PC-3 (cell line): ENCODE results near the gene FGD4.

Source experiments
- EZH2 ChIP-seq: fragments of 300-600 bp; sonication (generic); IDR thresholded peaks from one replicate; pipeline ENCODE4 v1.6.1; 2017; ENCODE audit warnings: antibody characterized with exemption, mild to moderate bottlenecking, low read length; ENCODE audit not compliant: unreplicated experiment
- TF ChIP-seq, protein P1 (sequence below): fragments of 300-600 bp; sonication (generic); conservative IDR thresholded peaks from 2 replicates; pipeline ENCODE4 v1.5.1; 2017; ENCODE audit warnings: antibody characterized with exemption, low read depth, mild to moderate bottlenecking, low read length

DNA sequence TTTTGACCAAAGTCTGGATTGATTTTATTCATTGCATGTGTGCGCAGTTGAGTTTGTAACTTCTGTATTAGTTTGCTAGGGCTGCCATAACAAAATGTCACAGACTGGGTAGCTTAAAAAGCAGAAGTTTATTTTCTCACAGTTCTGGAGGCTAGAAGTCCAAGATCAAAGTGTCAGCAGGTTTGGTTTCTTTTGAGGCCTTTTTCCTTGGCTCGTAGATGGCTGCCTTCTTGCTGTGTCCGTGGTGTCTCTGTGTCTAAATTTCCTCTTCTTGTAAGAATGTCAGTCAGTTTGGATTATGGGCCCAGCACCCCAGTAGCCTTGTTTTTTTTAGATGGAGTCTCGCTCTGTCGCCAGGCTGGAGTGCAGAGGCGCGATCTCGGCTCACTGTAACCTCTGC, 291.6 kb downstream of the FGD4 start:
- TF ChIP-seq, protein P1, sequence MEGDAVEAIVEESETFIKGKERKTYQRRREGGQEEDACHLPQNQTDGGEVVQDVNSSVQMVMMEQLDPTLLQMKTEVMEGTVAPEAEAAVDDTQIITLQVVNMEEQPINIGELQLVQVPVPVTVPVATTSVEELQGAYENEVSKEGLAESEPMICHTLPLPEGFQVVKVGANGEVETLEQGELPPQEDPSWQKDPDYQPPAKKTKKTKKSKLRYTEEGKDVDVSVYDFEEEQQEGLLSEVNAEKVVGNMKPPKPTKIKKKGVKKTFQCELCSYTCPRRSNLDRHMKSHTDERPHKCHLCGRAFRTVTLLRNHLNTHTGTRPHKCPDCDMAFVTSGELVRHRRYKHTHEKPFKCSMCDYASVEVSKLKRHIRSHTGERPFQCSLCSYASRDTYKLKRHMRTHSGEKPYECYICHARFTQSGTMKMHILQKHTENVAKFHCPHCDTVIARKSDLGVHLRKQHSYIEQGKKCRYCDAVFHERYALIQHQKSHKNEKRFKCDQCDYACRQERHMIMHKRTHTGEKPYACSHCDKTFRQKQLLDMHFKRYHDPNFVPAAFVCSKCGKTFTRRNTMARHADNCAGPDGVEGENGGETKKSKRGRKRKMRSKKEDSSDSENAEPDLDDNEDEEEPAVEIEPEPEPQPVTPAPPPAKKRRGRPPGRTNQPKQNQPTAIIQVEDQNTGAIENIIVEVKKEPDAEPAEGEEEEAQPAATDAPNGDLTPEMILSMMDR = no peak
- no peak for TF ChIP-seq EZH2
